MCF 10A (cell line): ENCODE data around the gene RNASEH1. TPM values are rescaled to one million over a fixed set of nuclear protein-coding genes. Genes with fewer than 3 reads are reported as not detected.
A peak's percentile ranks its signal among the peaks of the same experiment; 100 is the strongest.

Experiments used
- BruUV-seq: library from RNA; stranded (reverse); fragments of 400-500 nt; replicated peaks from 2 replicates; lab custom pipeline; 2021; lab: Mats Ljungman, UMichigan
- CTCF ChIA-PET: fragments of 300-600 bp; sonication (Branson Sonifier 250); formaldehyde crosslinking; extraction: SDS; loops from one replicate; lab custom pipeline; 2021; ENCODE audit warnings: antibody characterized with exemption, inconsistent platforms; lab: Yijun Ruan, JAX
- POLR2A ChIA-PET: fragments of 300-600, 350-650 bp; sonication (Branson Sonifier 250); formaldehyde crosslinking; extraction: SDS; loops from one replicate; lab custom pipeline; 2020; ENCODE audit warnings: antibody characterized with exemption, inconsistent platforms; lab: Yijun Ruan, JAX
- DNase-seq: peaks from one replicate; pipeline ENCODE4 v3.0.0-alpha.2; 2018; ENCODE audit not compliant: unreplicated experiment
- H3K27ac Mint-ChIP-seq: one replicate; pipeline ENCODE4 v1.8.0; 2022; ENCODE audit warnings: mild to moderate bottlenecking, low read depth, mixed read lengths; ENCODE audit not compliant: unreplicated experiment
- H3K27me3 Mint-ChIP-seq: one replicate; pipeline ENCODE4 v1.8.0; 2022; ENCODE audit warnings: mixed read lengths; ENCODE audit not compliant: insufficient read depth, unreplicated experiment
- H3K36me3 Mint-ChIP-seq: one replicate; pipeline ENCODE4 v1.8.0; 2022; ENCODE audit warnings: mild to moderate bottlenecking, moderate library complexity, mixed read lengths; ENCODE audit not compliant: insufficient read depth, unreplicated experiment
- H3K4me1 Mint-ChIP-seq: one replicate; pipeline ENCODE4 v1.8.0; 2022; ENCODE audit warnings: mixed read lengths; ENCODE audit not compliant: insufficient read depth, unreplicated experiment
- H3K4me3 Mint-ChIP-seq: one replicate; pipeline ENCODE4 v1.8.0; 2022; ENCODE audit warnings: mild to moderate bottlenecking, moderate library complexity, mixed read lengths; ENCODE audit not compliant: unreplicated experiment
- H3K9me3 Mint-ChIP-seq: one replicate; pipeline ENCODE4 v1.8.0; 2022; ENCODE audit warnings: mixed read lengths; ENCODE audit not compliant: unreplicated experiment
- CTCF ChIP-seq: fragments of 200-600 bp; IDR thresholded peaks from one replicate; pipeline ENCODE4 v1.8.0; 2022; ENCODE audit warnings: antibody characterized with exemption, mild to moderate bottlenecking; ENCODE audit not compliant: unreplicated experiment
- intact Hi-C: fragments of 100-400 bp; cut with micrococcal nuclease; formaldehyde crosslinking; loops from 2 replicates; pipeline ENCODE4 v1.14.1; 2022
- total RNA-seq: library from RNA; stranded (reverse); gene quantifications from 2 replicates; pipeline ENCODE4 v1.2.3, GENCODE V29; 2022

The RNASEH1 gene
- total RNA-seq, 1 experiment from 2014 or later = 48.3 TPM

GRCh38 chr2:3535794-3536681 lies 22.1 kb downstream of the RNASEH1 start:
- DNase-seq = peak; percentile 74
- H3K4me1 Mint-ChIP-seq = peaks cover 15% of the 10 kb centered on the region
- H3K36me3 Mint-ChIP-seq = peaks cover 28% of the 10 kb centered on the region
- intact Hi-C loops = loop anchor here (1.0 to 5.0 kb wide), 3 partner anchors 22 to 116 kb away; partner anchors contain the start of genes RNASEH1 and RPS7
- no peak for TF ChIP-seq CTCF
- CTCF ChIA-PET = interaction anchor here (0.6 to 2.6 kb wide), 4 partner anchors 16 to 115 kb away, joined by 3 to 16 read pairs (median 4); no protein-coding TSS in a partner anchor
- no peaks in the 10 kb centered on the region for H3K9me3 Mint-ChIP-seq
- H3K27me3 Mint-ChIP-seq = no peaks in the 10 kb centered on the region
- POLR2A ChIA-PET = interaction anchor here (0.6 to 2.9 kb wide), 7 partner anchors 10 to 98 kb away, joined by 3 to 18 read pairs (median 4); partner anchors contain the start of genes ADI1 and RNASEH1
- H3K27ac Mint-ChIP-seq = peak overlapping the region; percentile 95
- H3K4me3 Mint-ChIP-seq = peak overlapping the region; percentile 66
- BruUV-seq = TSS peak; percentile 30

- ChIA-PET CTCF (interaction anchor here (0.6 to 2.6 kb wide), 3 partner anchors 15 to 116 kb away, joined by 3 to 16 read pairs (median 6); no protein-coding TSS in a partner anchor), POLR2A (interaction anchor here (0.6 to 2.9 kb wide), 6 partner anchors 10 to 99 kb away, joined by 3 to 18 read pairs (median 5); partner anchors contain the start of genes ADI1 and RNASEH1)
- Mint-ChIP-seq H3K9me3 (no peaks in the 10 kb centered on the region), H3K4me1 (peaks cover 15% of the 10 kb centered on the region), H3K36me3 (peaks cover 22% of the 10 kb centered on the region), H3K27ac (peak overlapping the region; percentile 95), H3K27me3 (no peaks in the 10 kb centered on the region), H3K4me3 (peak overlapping the region; percentile 66)
- no peak for DNase-seq
- no TSS peak for BruUV-seq
- intact Hi-C loops = loop anchor here (5.0 kb wide), 1 partner anchor 117 kb away; no protein-coding TSS in a partner anchor
- TF ChIP-seq CTCF = no peak
These were observed 22.7 kb downstream of the RNASEH1 start for GRCh38 chr2:3535467-3535793.

GRCh38 chr2:3534251-3534814 lies 23.8 kb downstream of the RNASEH1 start:
- no peak for DNase-seq
- ChIA-PET CTCF (interaction anchor here (0.6 to 2.6 kb wide), 4 partner anchors 10 to 117 kb away, joined by 3 to 16 read pairs (median 4); no protein-coding TSS in a partner anchor), POLR2A (interaction anchor here (2.2 kb wide), 1 partner anchor 9 kb away, joined by 7 read pairs; no protein-coding TSS in a partner anchor)
- H3K27me3 Mint-ChIP-seq = no peaks in the 10 kb centered on the region
- intact Hi-C loops = no loop called here
- H3K36me3 Mint-ChIP-seq = peaks cover 12% of the 10 kb centered on the region
- H3K27ac Mint-ChIP-seq = no peak overlapping the region
- no peaks in the 10 kb centered on the region for H3K9me3 Mint-ChIP-seq
- TF ChIP-seq CTCF = no peak
- no peak overlapping the region for H3K4me3 Mint-ChIP-seq
- no TSS peak for BruUV-seq
- peaks cover 15% of the 10 kb centered on the region for H3K4me1 Mint-ChIP-seq

- Mint-ChIP-seq H3K36me3 (peaks cover 7% of the 10 kb centered on the region), H3K27me3 (no peaks in the 10 kb centered on the region), H3K4me3 (no peak overlapping the region), H3K9me3 (no peaks in the 10 kb centered on the region), H3K4me1 (peaks cover 15% of the 10 kb centered on the region), H3K27ac (no peak overlapping the region)
- ChIA-PET CTCF (interaction anchor here (1.0 to 1.2 kb wide), 2 partner anchors 14 to 16 kb away, joined by 3 read pairs; no protein-coding TSS in a partner anchor), POLR2A (no interaction called here)
- no TSS peak for BruUV-seq
- intact Hi-C loops = no loop called here
- no peak for TF ChIP-seq CTCF
- DNase-seq = no peak
These were observed 24.3 kb downstream of the RNASEH1 start for GRCh38 chr2:3533836-3534235.
